ENCODE measurements around the gene GPRASP1. TPM values are rescaled to one million over a fixed set of nuclear protein-coding genes. Genes with fewer than 3 reads are reported as not detected.
A peak's percentile ranks its signal among the peaks of the same experiment; 100 is the strongest.

Gene GPRASP1
- total RNA-seq, result 1 to 10 TPM; 4.3 to 9.1 TPM

GRCh38 chrX:102651242-102652011, at the start of gene GPRASP1:
TSS of gene GPRASP1 (plus strand) at chrX:102651483. CDS start at chrX:102653914, 2,431 bp downstream.
- TF ChIP-seq CTCF (IDR thresholded peaks at IDR 0.05) (no peak), POLR2A (IDR thresholded peaks at IDR 0.05) (peak in 1 of 3 donors; percentile 27)
- peak; percentile 71 for ATAC-seq
- intact Hi-C loops (cut with DNase I), result no loop called here
- peak within 1 kb of the TSS in 2 of 4 donors; percentile 36 to 44 for H3K27ac ChIP-seq
- peaks cover 4% of the 10 kb centered on the region for H3K4me1 ChIP-seq
- no peaks in the 10 kb centered on the region for H3K27me3 ChIP-seq
- peak within 1 kb of the TSS; percentile 8 to 20 for H3K4me3 ChIP-seq
- no peaks in the 10 kb centered on the region for H3K36me3 ChIP-seq (replicated peaks in 1 of 2; ENCODE audit: insufficient read depth in 1 of 2, low read depth in 2 of 2)
- DNase-seq, result peak; percentile 25 to 55 (median 42)
- no peaks in the 10 kb centered on the region for H3K9me3 ChIP-seq
- 1% methylated on average over 35 of the region's 61 CpGs; no CpG with 5 or more reads in 1 of the 2 donors for WGBS, 2 donors

- intact Hi-C loops (cut with DNase I), result no loop called here
- no peak for ATAC-seq
- DNase-seq, result no peak
- TF ChIP-seq POLR2A (IDR thresholded peaks at IDR 0.05) (no peak), CTCF (IDR thresholded peaks at IDR 0.05) (no peak)
- no peaks in the 10 kb centered on the region for H3K9me3 ChIP-seq
- no peaks in the 10 kb centered on the region for H3K36me3 ChIP-seq (replicated peaks in 1 of 2; ENCODE audit: insufficient read depth in 1 of 2, low read depth in 2 of 2)
- peaks cover 15% of the 10 kb centered on the region for H3K4me1 ChIP-seq
- no peaks in the 10 kb centered on the region for H3K27me3 ChIP-seq
- WGBS, 2 donors, result 83 to 88% methylated on average over 1 of the region's 1 CpG
- no peak overlapping the region for H3K27ac ChIP-seq
- no peak overlapping the region for H3K4me3 ChIP-seq
Measured at GRCh38 chrX:102604327-102604726, 47.0 kb upstream of the GPRASP1 start.

GRCh38 chrX:102606115-102606514, 45.2 kb upstream of the GPRASP1 start:
- Histone ChIP-seq H3K27ac (no peak overlapping the region), H3K9me3 (no peaks in the 10 kb centered on the region), H3K36me3 (replicated peaks in 1 of 2; ENCODE audit: insufficient read depth in 1 of 2, low read depth in 2 of 2) (no peaks in the 10 kb centered on the region), H3K4me1 (peaks cover 8% of the 10 kb centered on the region), H3K4me3 (no peak overlapping the region), H3K27me3 (no peaks in the 10 kb centered on the region)
- ATAC-seq (no peak), DNase-seq (no peak)
- WGBS, 2 donors, result 91 to 95% methylated on average over 1 of the region's 1 CpG
- intact Hi-C loops (cut with DNase I), result no loop called here
- TF ChIP-seq POLR2A (IDR thresholded peaks at IDR 0.05), result no peak
- no peak for TF ChIP-seq CTCF (IDR thresholded peaks at IDR 0.05)

- no peaks in the 10 kb centered on the region for H3K4me1 ChIP-seq
- H3K9me3 ChIP-seq, result no peaks in the 10 kb centered on the region
- H3K27me3 ChIP-seq, result no peaks in the 10 kb centered on the region
- no peak overlapping the region for H3K4me3 ChIP-seq
- H3K36me3 ChIP-seq (replicated peaks in 1 of 2; ENCODE audit: insufficient read depth in 1 of 2, low read depth in 2 of 2), result no peaks in the 10 kb centered on the region
- intact Hi-C loops (cut with DNase I), result no loop called here
- ATAC-seq, result no peak
- no peak for DNase-seq
- H3K27ac ChIP-seq, result no peak overlapping the region
- WGBS, 2 donors, result 87% methylated on average over 4 of the region's 4 CpGs; no CpG with 5 or more reads in 1 of the 2 donors
- TF ChIP-seq CTCF (IDR thresholded peaks at IDR 0.05) (no peak), POLR2A (IDR thresholded peaks at IDR 0.05) (no peak)
Measured at GRCh38 chrX:102610905-102611304, 40.4 kb upstream of the GPRASP1 start.

- TF ChIP-seq CTCF (IDR thresholded peaks at IDR 0.05), result no peak
- no peak for TF ChIP-seq POLR2A (IDR thresholded peaks at IDR 0.05)
- no peak overlapping the region for H3K4me3 ChIP-seq
- H3K27ac ChIP-seq, result no peak overlapping the region
- no peaks in the 10 kb centered on the region for H3K36me3 ChIP-seq (replicated peaks in 1 of 2; ENCODE audit: insufficient read depth in 1 of 2, low read depth in 2 of 2)
- H3K4me1 ChIP-seq, result peaks cover 14% of the 10 kb centered on the region
- intact Hi-C loops (cut with DNase I), result no loop called here
- ATAC-seq (peak; percentile 85), DNase-seq (peak; percentile 29 to 58 (median 54))
- H3K9me3 ChIP-seq, result no peaks in the 10 kb centered on the region
- WGBS, 2 donors, result 27 to 53% methylated on average over 3 to 5 of the region's 6 CpGs
- H3K27me3 ChIP-seq, result no peaks in the 10 kb centered on the region
Measured at GRCh38 chrX:102624105-102624504, 27.2 kb upstream of the GPRASP1 start.

Data from body of pancreas (tissue), 4 donors.